Activated CD8-positive, alpha-beta memory T cell treated with anti-CD3 and anti-CD28 coated beads, Interleukin-2, amount 10 ng/mL, durations not matched to agents 7 days and 5 days (primary cell): ENCODE data around the gene ADGRG3. TPM values are rescaled to one million over a fixed set of nuclear protein-coding genes. Genes with fewer than 3 reads are reported as not detected.

Source experiments
- ATAC-seq: fragments of 150-1000 bp; cut with Tn5 transposase; one replicate; pipeline ENCODE4 v1.10.0; 2021; ENCODE audit warnings: moderate library complexity
- CTCF ChIA-PET: fragments of 350-600 bp; sonication (Branson Sonifier 250); formaldehyde crosslinking; loops from one replicate; lab custom pipeline; 2021; ENCODE audit warnings: antibody characterized with exemption; lab: Charles Lee
- DNase-seq: peaks from one replicate; pipeline ENCODE4 v3.0.0-alpha.2; 2020
- H3K27ac Mint-ChIP-seq: one replicate; pipeline ENCODE4 v1.8.0; 2021; ENCODE audit warnings: mild to moderate bottlenecking, mixed read lengths
- H3K27me3 Mint-ChIP-seq: one replicate; pipeline ENCODE4 v1.8.0; 2021; ENCODE audit warnings: mixed read lengths
- H3K36me3 Mint-ChIP-seq: one replicate; pipeline ENCODE4 v1.8.0; 2021; ENCODE audit warnings: mild to moderate bottlenecking, mixed read lengths
- H3K4me1 Mint-ChIP-seq: one replicate; pipeline ENCODE4 v1.8.0; 2021; ENCODE audit warnings: mixed read lengths
- H3K4me3 Mint-ChIP-seq: one replicate; pipeline ENCODE4 v1.8.0; 2021; ENCODE audit warnings: mild to moderate bottlenecking, moderate library complexity, mixed read lengths
- H3K9me3 Mint-ChIP-seq: one replicate; pipeline ENCODE4 v1.8.0; 2022; ENCODE audit warnings: low read depth, mixed read lengths
- total RNA-seq, 2 experiments: library from RNA; stranded (reverse); gene quantifications; one replicate each; pipeline ENCODE4 v1.2.3, GENCODE V29; 2021

Gene ADGRG3
- total RNA-seq, 2 experiments from 2014 or later, result not detected

DNA sequence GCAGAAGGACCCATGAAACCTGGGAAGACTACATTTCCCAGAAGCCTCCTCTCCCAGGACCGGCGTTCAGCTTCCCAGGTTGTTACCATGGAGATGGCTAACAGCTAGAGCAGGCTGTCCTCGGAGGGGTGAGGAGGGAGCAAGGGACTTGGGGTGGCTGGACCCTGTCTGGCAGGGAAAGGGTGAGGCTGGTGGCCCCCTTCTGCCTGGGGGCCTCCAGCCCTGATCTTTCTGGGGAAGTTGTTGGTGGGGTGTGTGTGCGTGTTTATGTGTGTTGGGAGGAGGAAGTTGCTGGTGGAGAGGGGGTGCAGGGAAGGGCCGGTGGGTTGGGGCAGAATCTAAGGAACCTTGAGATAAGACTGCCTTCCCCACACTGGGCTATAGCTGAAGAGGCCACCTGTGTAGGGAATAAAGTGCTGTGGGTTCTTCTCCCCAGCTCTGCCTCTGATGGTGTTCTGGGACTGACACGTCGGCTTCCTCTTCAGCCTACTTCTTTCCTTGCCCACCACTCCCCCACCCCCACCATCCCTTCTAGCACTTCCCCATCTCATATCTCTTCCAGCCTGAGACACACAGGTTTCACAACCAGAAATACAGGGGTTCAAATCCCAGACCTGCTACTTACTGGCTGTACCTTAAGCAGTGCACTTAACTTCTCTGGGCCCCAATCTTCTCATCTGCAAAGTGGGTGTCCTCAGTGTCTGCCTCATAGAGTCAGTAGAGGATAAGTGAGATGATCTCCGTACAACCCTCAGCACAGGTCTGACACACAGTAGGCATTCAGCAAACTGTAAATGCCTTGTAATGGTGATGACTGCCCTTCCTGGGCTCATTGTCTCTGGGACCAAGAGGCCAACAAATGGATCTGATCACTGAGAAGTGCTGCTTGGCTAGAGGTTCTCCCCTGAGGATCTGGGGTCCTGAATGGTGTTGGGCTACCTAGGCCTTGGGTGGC is 26.9 kb downstream of the ADGRG3 start, which contains the start of gene DRC7:
TSS of gene DRC7 (plus strand) at position 82 of the 955 bp plus-strand sequence. CDS start 3,144 bp downstream, outside the sequence.
- Mint-ChIP-seq H3K27ac (peak within 1 kb of the TSS; percentile 13), H3K4me1 (peaks cover 17% of the 10 kb centered on the region), H3K27me3 (peaks cover 2% of the 10 kb centered on the region), H3K36me3 (no peaks in the 10 kb centered on the region), H3K4me3 (no peak within 1 kb of the TSS), H3K9me3 (no peaks in the 10 kb centered on the region)
- CTCF ChIA-PET, result no interaction called here
- peak; percentile 59 for DNase-seq
- ATAC-seq, result peak; percentile 44

DNA sequence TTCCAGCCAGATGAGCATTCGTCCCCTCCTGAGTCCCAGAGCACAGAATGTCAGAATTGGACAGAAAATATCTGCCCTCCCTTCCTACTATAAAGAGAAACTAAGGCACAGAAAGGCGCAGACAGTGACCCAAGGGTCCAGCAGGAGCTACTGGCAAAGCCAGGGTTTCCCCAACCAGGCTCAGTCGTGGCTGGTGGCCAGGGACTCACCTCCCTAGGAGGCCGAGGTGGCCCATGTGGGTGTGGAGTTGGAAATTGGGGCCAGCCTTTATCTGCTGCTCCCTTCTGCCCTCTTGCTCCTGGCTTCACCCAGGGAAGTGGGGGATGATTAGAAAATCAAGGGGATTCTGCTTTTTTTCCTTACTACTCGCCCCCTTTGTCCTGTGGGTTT is 27.6 kb downstream of the ADGRG3 start:
- Mint-ChIP-seq H3K36me3 (no peaks in the 10 kb centered on the region), H3K27ac (no peak overlapping the region), H3K4me3 (no peak overlapping the region), H3K27me3 (peaks cover 2% of the 10 kb centered on the region), H3K4me1 (peaks cover 10% of the 10 kb centered on the region), H3K9me3 (no peaks in the 10 kb centered on the region)
- ATAC-seq, result no peak
- DNase-seq, result no peak
- CTCF ChIA-PET, result no interaction called here

DNA sequence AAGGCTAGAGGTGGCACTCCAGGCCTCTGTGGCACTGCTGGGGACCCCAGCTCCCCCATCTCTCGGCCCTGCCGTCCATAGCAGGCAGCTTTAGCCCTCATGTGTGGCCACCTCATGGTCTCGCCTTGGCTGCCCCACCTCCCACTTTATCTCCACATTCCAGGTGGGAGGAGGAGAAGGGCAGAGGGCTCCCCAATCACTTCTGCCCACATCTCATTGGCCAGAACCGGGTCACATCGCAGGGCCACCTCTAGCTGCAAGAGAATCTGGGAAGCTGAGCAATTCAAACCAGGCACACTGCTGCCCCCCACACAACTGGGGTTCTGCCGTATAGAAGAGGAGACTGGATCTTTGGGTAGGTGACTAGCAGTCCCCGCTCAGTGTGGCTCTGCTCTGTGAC is 28.1 kb downstream of the ADGRG3 start:
- Mint-ChIP-seq H3K4me1 (peaks cover 6% of the 10 kb centered on the region), H3K27me3 (peaks cover 2% of the 10 kb centered on the region), H3K27ac (no peak overlapping the region), H3K36me3 (no peaks in the 10 kb centered on the region), H3K9me3 (no peaks in the 10 kb centered on the region), H3K4me3 (no peak overlapping the region)
- ATAC-seq (no peak), DNase-seq (no peak)
- CTCF ChIA-PET, result no interaction called here

DNA sequence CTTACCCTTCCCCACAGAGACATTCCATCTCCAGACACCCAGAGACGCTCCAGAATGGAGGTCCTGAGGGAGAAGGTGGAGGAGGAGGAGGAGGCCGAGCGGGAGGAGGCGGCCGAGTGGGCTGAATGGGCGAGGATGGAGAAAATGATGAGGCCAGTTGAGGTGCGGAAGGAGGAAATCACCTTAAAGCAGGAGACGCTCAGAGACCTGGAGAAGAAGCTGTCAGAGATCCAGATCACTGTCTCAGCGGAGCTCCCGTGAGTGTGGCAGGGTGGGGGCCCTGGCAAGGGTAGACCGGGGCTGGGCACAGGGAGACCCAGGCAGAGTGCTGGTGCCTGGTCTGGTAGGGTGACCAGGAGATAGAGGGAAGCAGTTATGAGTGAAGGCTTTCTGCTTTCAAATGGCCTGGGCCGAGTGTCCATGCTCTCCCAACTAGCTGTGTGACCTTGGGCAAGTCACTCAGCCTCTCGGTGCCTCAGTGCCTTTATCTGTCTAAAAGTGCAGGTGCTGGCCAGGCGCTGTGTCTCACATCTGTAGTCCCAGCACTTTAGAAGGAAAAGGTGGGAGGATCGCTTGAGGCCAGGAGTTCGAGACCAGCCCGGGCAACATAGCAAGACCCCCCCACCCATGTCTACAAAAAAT is 29.9 kb downstream of the ADGRG3 start:
- no peak for ATAC-seq
- Mint-ChIP-seq H3K27ac (no peak overlapping the region), H3K4me3 (no peak overlapping the region), H3K9me3 (no peaks in the 10 kb centered on the region), H3K27me3 (peaks cover 2% of the 10 kb centered on the region), H3K4me1 (peaks cover 3% of the 10 kb centered on the region), H3K36me3 (no peaks in the 10 kb centered on the region)
- DNase-seq, result no peak
- CTCF ChIA-PET, result interaction anchor here (1.2 kb wide), 1 partner anchor 88 kb away, joined by 3 read pairs; no protein-coding TSS in a partner anchor

DNA sequence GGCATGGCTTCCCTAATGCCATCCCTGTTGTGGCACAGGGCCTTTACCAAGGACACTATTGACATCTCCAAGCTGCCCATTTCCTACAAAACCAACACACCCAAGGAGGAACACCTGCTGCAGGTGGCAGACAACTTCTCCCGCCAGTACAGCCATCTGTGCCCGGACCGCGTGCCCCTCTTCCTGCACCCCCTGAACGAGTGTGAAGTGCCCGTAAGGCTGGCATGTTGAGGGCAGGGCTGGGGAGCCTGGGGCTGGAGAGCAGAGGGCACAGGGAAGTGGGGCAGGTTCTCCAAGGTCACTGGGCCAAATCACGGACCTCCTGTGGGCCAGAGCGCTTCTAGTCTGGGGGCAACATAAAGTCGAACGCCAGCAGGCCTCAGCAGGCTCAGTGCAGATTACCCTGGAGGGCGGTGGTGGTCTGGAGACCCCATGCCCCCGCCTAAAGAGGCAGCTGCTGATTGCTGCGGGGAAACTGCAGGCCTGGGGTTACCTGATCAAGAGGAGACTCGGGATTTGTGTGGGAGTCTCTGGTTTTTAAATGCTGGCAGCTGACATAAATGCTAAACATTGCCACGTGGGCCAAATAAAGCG is 30.8 kb downstream of the ADGRG3 start:
- CTCF ChIA-PET, result interaction anchor here (0.6 to 1.2 kb wide), 2 partner anchors 36 to 89 kb away, joined by 3 read pairs; no protein-coding TSS in a partner anchor

DNA sequence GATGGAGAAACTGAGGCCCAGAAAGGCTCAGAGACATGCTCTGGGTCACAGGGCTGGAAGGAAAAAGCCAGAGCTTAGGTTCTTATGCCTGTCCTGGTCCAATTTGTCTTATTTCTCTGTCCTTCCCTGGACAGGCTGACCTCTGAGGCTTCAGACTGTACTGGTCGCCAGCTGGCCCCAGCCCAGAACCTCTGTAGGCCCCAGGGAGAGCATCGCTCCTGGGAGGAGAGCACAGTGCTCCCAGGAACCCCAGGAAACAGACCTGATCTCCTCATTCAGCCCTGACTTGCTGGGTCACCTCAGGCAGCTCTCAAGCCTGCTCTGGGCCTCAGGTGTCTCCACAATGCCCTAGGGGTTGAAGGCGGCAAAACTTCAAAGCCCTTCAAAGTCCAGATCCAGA is 31.4 kb downstream of the ADGRG3 start:
- Mint-ChIP-seq H3K27me3 (no peaks in the 10 kb centered on the region), H3K36me3 (no peaks in the 10 kb centered on the region), H3K4me1 (peaks cover 3% of the 10 kb centered on the region), H3K4me3 (no peak overlapping the region), H3K27ac (no peak overlapping the region), H3K9me3 (no peaks in the 10 kb centered on the region)
- ATAC-seq (no peak), DNase-seq (no peak)
- CTCF ChIA-PET, result interaction anchor here (0.6 kb wide), 1 partner anchor 36 kb away, joined by 3 read pairs; no protein-coding TSS in a partner anchor

More for the DNA sequence above, 30.8 kb downstream of the ADGRG3 start:
- H3K36me3 Mint-ChIP-seq, result no peaks in the 10 kb centered on the region
- no peaks in the 10 kb centered on the region for H3K9me3 Mint-ChIP-seq
- DNase-seq (no peak), ATAC-seq (no peak)
- no peak overlapping the region for H3K27ac Mint-ChIP-seq
- H3K4me3 Mint-ChIP-seq, result no peak overlapping the region
- H3K4me1 Mint-ChIP-seq, result peaks cover 3% of the 10 kb centered on the region
- peaks cover under 1% of the 10 kb centered on the region for H3K27me3 Mint-ChIP-seq

DNA sequence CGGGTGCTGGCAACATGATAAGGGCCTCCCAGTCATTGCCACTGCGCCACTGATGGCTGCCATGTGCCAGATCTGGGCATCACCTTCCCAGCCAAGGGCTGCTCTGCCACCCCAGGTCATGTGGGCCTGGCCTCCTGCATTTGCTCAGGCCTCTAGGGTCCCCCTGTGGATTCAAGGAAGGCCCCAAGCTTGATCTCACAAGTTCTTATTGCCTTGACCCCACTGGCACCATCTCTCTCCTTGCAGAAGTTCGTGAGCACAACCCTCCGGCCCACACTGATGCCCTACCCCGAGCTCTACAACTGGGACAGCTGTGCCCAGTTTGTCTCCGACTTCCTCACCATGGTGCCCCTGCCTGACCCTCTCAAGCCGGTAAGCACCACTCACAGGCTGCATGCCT is 31.8 kb downstream of the ADGRG3 start:
- ATAC-seq, result no peak
- H3K4me3 Mint-ChIP-seq, result no peak overlapping the region
- H3K36me3 Mint-ChIP-seq, result no peaks in the 10 kb centered on the region
- CTCF ChIA-PET, result interaction anchor here (0.7 kb wide), 1 partner anchor 90 kb away, joined by 5 read pairs; no protein-coding TSS in a partner anchor
- no peaks in the 10 kb centered on the region for H3K27me3 Mint-ChIP-seq
- H3K4me1 Mint-ChIP-seq, result peaks cover under 1% of the 10 kb centered on the region
- no peak for DNase-seq
- H3K27ac Mint-ChIP-seq, result no peak overlapping the region
- H3K9me3 Mint-ChIP-seq, result no peaks in the 10 kb centered on the region

DNA sequence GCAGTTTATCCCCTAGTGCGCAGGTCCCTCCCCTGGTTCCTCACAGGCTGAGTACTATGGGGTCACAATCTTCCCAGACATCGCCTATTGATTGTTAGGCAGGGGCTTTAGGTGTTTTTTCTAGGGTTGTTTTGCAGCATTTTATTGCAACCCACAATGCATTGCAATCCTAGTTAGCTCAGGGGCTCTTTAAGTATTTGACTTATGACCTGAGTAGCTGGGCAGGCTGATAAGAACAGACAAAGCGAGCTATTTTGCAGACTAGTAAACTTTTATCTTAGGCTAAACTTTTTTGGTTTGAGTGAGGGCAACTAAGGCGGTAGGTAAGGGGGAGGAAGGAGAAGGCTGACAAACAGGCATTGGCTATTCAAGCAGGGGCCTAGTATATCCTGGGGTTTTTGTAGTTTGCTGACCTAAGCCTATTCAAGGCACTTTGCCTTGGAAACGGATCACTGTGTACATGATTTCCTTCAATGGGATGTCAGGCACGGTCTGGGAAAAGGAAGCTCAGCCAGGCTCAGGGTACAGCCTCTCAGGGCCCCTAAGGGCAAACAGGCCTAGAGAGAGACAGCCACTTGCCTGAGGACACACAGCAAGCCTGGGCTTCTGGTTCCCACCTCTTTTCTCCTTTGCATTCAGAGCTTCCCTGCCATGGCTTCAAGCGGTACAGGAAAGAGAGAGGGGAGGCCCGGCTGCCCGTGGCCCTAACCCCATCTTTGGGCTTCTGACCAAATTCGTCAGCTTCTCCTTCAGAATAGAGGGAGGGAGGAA is 32.9 kb downstream of the ADGRG3 start:
- DNase-seq, result no peak
- CTCF ChIA-PET, result no interaction called here
- H3K9me3 Mint-ChIP-seq, result no peaks in the 10 kb centered on the region
- no peaks in the 10 kb centered on the region for H3K36me3 Mint-ChIP-seq
- ATAC-seq, result no peak
- H3K4me3 Mint-ChIP-seq, result no peak overlapping the region
- no peaks in the 10 kb centered on the region for H3K4me1 Mint-ChIP-seq
- H3K27me3 Mint-ChIP-seq, result no peaks in the 10 kb centered on the region
- H3K27ac Mint-ChIP-seq, result no peak overlapping the region

DNA sequence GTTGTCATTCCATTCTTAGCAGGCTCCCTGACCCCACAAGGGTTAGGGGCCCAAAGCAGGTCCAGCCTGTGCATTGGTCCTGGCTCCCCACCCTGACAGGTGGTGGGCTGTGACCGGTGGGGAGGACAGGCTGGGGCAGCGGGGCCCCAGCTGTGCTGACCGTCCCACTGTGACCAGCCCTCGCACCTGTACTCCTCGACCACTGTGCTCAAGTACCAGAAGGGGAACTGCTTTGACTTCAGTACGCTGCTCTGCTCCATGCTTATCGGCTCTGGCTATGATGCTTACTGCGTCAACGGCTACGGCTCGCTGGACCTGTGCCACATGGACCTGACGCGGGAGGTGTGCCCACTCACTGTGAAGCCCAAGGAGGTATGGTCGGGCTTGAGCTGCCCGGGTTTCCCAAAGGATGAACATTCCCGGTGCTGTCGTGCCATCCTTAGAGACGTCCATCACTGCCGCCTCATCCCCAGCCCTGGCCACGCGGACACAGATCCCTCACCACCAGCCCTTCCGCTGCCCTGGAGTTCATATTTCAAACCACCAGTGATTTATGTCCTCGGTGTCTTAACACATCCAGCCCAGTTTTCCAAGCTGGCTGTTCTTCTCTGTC is 33.8 kb downstream of the ADGRG3 start:
- no peaks in the 10 kb centered on the region for H3K27me3 Mint-ChIP-seq
- H3K4me1 Mint-ChIP-seq, result no peaks in the 10 kb centered on the region
- H3K27ac Mint-ChIP-seq, result no peak overlapping the region
- CTCF ChIA-PET, result interaction anchor here (0.5 kb wide), 1 partner anchor 442 kb away, joined by 3 read pairs; no protein-coding TSS in a partner anchor
- no peak for DNase-seq
- H3K4me3 Mint-ChIP-seq, result no peak overlapping the region
- no peaks in the 10 kb centered on the region for H3K36me3 Mint-ChIP-seq
- ATAC-seq, result no peak
- no peaks in the 10 kb centered on the region for H3K9me3 Mint-ChIP-seq

DNA sequence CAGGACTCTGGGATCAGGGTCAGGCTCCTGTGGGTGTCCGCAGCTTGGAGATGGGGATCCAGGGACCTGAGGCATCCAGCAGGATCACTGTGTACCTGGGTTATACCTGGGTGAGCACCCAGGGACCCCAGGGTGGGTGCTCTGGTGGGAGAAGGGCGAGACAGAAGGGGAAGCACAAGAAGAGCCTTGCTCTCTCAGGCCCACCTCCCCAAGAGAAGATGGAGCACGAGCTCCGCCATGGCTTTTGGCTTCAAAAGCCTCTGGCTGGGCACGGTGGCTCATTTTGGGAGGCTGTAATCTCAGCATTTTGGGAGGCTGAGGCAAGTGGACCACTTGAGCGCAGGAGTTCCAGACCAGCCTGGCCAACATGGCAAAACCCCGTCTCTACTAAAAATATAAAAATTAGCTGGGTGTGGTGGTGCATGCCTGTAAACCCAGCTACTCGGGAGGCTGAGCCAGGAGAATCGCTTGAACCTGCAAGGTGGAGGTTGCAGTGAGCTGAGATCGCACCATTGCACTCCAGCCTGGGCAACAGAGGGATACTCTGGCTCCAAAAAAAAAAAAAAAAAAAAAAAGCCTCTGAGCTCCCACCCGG is 35.4 kb downstream of the ADGRG3 start:
- no peak for ATAC-seq
- no peak overlapping the region for H3K4me3 Mint-ChIP-seq
- no peak overlapping the region for H3K27ac Mint-ChIP-seq
- CTCF ChIA-PET, result interaction anchor here (1.3 kb wide), 1 partner anchor 11 kb away, joined by 3 read pairs; no protein-coding TSS in a partner anchor
- peaks cover 7% of the 10 kb centered on the region for H3K4me1 Mint-ChIP-seq
- DNase-seq, result no peak
- H3K36me3 Mint-ChIP-seq, result no peaks in the 10 kb centered on the region
- H3K27me3 Mint-ChIP-seq, result peaks cover 7% of the 10 kb centered on the region
- no peaks in the 10 kb centered on the region for H3K9me3 Mint-ChIP-seq

DNA sequence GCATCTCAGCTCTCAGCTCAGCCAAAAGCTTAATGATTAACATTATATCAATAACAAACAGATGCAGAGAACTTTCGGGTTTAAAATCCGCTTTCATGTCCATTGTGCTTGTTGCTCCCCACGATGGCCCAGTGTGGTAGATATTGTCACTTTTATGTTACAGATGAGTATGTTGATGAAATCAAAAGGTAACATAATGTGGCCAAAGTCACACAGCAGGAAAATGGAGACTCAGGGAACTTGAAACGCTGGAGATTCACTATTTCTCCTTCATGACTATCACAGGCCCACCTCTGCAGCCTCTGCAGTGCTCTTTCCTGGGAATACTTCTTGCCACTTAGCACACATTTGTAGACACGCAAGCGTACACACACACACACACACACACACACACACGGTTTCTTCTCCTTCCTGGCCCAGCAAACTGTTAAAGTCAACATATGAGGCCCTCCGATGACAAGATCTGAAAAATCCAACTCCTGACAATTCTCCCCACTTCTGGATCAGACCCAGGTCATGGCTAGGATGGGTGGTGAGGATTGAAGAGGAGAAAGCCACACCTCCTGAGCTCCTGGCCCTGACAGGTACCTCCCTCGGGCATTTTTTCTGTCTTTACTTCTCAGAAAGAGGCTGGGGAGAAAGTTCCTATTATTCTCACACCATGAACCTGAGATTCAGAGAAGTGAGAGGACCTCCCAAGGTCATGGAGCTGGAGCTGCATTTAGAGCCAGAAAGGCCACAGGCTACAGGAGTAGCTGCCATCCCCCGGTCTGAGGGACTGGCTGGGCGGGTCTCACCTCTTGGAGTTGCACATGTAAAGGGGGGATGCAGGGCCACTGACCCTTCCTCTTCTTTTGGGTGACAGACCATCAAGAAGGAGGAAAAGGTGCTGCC is 36.2 kb downstream of the ADGRG3 start:
- H3K27ac Mint-ChIP-seq, result no peak overlapping the region
- H3K27me3 Mint-ChIP-seq, result peaks cover 7% of the 10 kb centered on the region
- no peak for ATAC-seq
- H3K9me3 Mint-ChIP-seq, result no peaks in the 10 kb centered on the region
- no peaks in the 10 kb centered on the region for H3K36me3 Mint-ChIP-seq
- H3K4me3 Mint-ChIP-seq, result no peak overlapping the region
- CTCF ChIA-PET, result interaction anchor here (1.3 kb wide), 1 partner anchor 10 kb away, joined by 3 read pairs; no protein-coding TSS in a partner anchor
- no peak for DNase-seq
- peaks cover 7% of the 10 kb centered on the region for H3K4me1 Mint-ChIP-seq
